Activated CD4-positive, alpha-beta T cell treated with anti-CD3 and anti-CD28 coated beads for 36 hours (primary cell): ENCODE results near the gene RETN. TPM values are rescaled to one million over a fixed set of nuclear protein-coding genes. Genes with fewer than 3 reads are reported as not detected.

Source experiments
- ATAC-seq: fragments of 200-7000 bp; cut with Tn5 transposase; one replicate; pipeline ENCODE4 v1.10.0; 2021; ENCODE audit warnings: mild to moderate bottlenecking, moderate library complexity
- CTCF ChIA-PET: fragments of 350-600 bp; sonication (Branson Sonifier 250); formaldehyde crosslinking; loops from one replicate; lab custom pipeline; 2021; ENCODE audit warnings: antibody characterized with exemption; lab: Charles Lee
- POLR2A ChIA-PET: fragments of 350-600 bp; sonication (Branson Sonifier 250); formaldehyde crosslinking; loops from one replicate; lab custom pipeline; 2021; ENCODE audit warnings: antibody characterized with exemption, inconsistent platforms; lab: Charles Lee
- DNase-seq: peaks from one replicate; pipeline ENCODE4 v3.0.0-alpha.2; 2020
- H3K27ac Mint-ChIP-seq: one replicate; pipeline ENCODE4 v1.8.0; 2021; ENCODE audit warnings: mixed read lengths
- H3K27me3 Mint-ChIP-seq: one replicate; pipeline ENCODE4 v1.8.0; 2021; ENCODE audit warnings: mixed read lengths
- H3K36me3 Mint-ChIP-seq: one replicate; pipeline ENCODE4 v1.8.0; 2021; ENCODE audit warnings: low read depth, mixed read lengths
- H3K4me1 Mint-ChIP-seq: one replicate; pipeline ENCODE4 v1.8.0; 2021; ENCODE audit warnings: mixed read lengths
- H3K4me3 Mint-ChIP-seq: one replicate; pipeline ENCODE4 v1.8.0; 2021; ENCODE audit warnings: mild to moderate bottlenecking, moderate library complexity, mixed read lengths
- H3K9me3 Mint-ChIP-seq: one replicate; pipeline ENCODE4 v1.8.0; 2021; ENCODE audit warnings: low read depth, mixed read lengths
- intact Hi-C, 2 experiments: fragments of 100-400 bp; cut with DNase I in 1 of 2; cut with micrococcal nuclease in 1 of 2; formaldehyde crosslinking; loops; one replicate each; pipeline versions ENCODE4 v1.14.2 to v1.15.1; 2022 to 2024; cut with DNase I, micrococcal nuclease
- total RNA-seq, 2 experiments: library from RNA; stranded (reverse); gene quantifications; one replicate each; pipeline ENCODE4 v1.2.3, GENCODE V29; 2021

Gene RETN
- total RNA-seq, 2 experiments from 2014 or later: not detected

DNA sequence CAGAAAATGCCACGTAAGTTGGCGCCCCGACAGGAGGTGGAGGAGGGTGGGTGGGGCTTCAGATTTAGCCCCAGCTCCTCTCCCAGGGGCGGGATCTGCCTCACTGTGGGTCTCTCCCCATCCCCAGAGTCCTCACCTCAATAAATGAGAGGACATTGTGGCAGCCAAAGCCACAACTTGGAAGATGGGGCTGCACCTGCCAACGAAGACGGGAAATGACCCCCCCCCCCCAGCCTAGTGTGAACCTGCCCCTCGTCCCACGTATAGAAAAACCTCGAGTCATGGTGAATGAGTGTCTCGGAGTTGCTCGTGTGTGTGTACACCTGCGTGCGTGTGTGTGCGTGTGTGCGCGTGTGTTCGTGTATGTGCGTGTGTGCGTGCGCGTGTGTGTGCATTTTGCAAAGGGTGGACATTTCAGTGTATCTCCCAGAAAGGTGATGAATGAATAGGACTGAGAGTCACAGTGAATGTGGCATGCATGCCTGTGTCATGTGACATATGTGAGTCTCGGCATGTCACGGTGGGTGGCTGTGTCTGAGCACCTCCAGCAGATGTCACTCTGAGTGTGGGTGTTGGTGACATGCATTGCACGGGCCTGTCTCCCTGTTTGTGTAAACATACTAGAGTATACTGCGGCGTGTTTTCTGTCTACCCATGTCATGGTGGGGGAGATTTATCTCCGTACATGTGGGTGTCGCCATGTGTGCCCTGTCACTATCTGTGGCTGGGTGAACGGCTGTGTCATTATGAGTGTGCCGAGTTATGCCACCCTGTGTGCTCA, 10.3 kb downstream of the RETN start:
- CTCF ChIA-PET: interaction anchor here (0.7 to 1.4 kb wide), 6 partner anchors 9 to 120 kb away, joined by 3 to 4 read pairs (median 3); no protein-coding TSS in a partner anchor
- peak overlapping the region; percentile 41 for H3K27ac Mint-ChIP-seq
- peak; percentile 84 for DNase-seq
- peaks cover 55% of the 10 kb centered on the region for H3K4me1 Mint-ChIP-seq
- POLR2A ChIA-PET: interaction anchor here (0.9 kb wide), 1 partner anchor 26 kb away, joined by 4 read pairs; no protein-coding TSS in a partner anchor
- H3K4me3 Mint-ChIP-seq: peak overlapping the region; percentile 18
- peaks cover 22% of the 10 kb centered on the region for H3K27me3 Mint-ChIP-seq
- intact Hi-C loops: loop anchor here in 1 of 2 experiments (1.0 kb wide), 1 partner anchor 27 kb away; no protein-coding TSS in a partner anchor
- H3K9me3 Mint-ChIP-seq: no peaks in the 10 kb centered on the region
- peaks cover 13% of the 10 kb centered on the region for H3K36me3 Mint-ChIP-seq
- peak; percentile 66 for ATAC-seq

DNA sequence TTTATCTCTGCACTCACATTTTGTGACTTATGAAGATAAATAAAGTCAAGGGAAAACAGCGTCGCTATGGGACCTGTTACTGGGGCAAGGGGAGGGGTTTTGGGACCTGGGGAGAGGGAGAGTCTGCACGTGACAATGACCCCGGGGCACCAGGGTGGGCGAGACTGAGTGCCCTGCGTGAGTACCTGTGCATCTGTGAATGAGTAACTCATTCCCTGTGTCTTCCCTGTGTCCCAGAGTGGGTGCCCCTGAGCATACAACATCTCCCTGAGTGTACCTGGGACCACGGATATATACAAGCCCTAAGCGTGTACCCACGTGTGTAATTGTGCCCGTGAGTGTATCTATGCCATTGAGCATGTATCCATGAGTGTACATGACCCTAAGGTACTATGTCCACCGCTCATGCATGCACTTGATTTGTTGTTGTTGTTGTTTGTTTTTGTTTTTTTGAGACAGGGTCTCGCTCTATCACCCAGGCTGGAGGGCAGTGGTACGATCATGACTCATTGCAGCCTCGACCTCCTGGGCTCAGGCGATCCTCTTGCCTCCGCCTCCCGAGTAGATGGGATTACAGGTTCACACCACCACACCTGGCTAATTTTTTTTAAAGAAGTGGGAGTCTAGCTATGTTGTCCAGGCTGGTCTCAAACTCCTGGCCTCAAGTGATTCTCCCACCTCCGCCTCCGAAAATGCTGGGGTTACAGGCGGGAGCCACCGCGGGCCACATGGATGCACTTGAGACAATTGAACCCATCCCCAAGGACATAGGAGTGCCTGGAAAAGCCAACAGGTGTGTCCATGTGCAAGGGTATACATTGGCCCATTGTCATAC, 11.1 kb downstream of the RETN start:
- intact Hi-C loops: loop anchor here (1.0 to 2.0 kb wide), 8 partner anchors 28 to 581 kb away; partner anchors contain the start of genes PNPLA6 (in 1 of the 2) and STXBP2 (in 1 of the 2)
- ATAC-seq (no peak), DNase-seq (no peak)
- peaks cover 13% of the 10 kb centered on the region for H3K36me3 Mint-ChIP-seq
- POLR2A ChIA-PET: no interaction called here
- H3K4me3 Mint-ChIP-seq: peak overlapping the region; percentile 91
- H3K4me1 Mint-ChIP-seq: peaks cover 52% of the 10 kb centered on the region
- H3K27ac Mint-ChIP-seq: peak overlapping the region; percentile 69
- H3K27me3 Mint-ChIP-seq: peaks cover 20% of the 10 kb centered on the region
- no peaks in the 10 kb centered on the region for H3K9me3 Mint-ChIP-seq
- CTCF ChIA-PET: interaction anchor here (0.7 to 1.7 kb wide), 13 partner anchors 12 to 1010 kb away, joined by 3 to 19 read pairs (median 5); partner anchors contain the start of genes PET100, TNFSF14 and XAB2

DNA sequence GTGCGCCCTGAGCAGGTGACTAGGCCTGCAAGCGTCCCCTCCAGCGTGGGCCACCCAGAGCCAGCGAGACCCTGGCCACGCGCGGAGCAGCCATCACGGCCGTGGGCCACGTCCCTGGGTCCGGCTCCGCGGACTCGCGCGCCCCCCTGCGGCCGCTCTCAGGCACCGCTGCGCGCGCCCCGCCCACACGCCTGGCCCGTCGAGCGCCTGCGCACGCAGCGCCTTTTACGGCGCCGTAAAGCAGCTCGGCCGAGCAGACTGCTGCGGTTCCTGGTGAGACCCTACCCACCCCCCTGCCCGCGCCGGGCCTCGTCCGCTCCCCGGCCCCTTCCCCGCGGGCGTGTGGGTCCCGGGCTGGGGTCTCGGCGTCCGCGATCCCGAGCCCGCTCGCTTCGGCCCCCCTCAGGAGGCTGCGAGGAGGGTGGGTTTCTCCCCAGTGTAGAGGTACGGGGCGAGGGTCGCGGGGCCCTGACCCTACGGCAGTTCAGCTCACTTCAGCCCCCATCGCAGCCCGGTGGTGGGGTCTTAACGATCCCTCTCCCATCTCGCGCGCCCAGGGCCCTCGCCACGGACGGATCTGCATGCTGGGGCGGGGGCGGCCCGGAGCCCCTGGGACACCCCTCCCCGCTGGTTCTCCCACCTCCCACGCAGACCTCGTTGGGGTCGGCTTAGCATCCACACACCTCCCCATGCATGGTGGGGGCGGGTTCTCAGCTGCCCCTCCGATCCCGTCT, 11.9 kb downstream of the RETN start, which contains the start of gene TRAPPC5:
TSS of gene TRAPPC5 (plus strand) at position 228 of the 734 bp plus-strand sequence. CDS start 1,421 bp downstream, outside the sequence.
- intact Hi-C loops: loop anchor here (1.0 to 2.0 kb wide), 16 partner anchors 22 to 582 kb away; partner anchors contain the start of genes MAP2K7 (in 1 of the 2), PET100 (in 1 of the 2), PNPLA6 (in 1 of the 2) and SNAPC2 (in 1 of the 2)
- H3K4me1 Mint-ChIP-seq: peaks cover 51% of the 10 kb centered on the region
- CTCF ChIA-PET: interaction anchor here (0.5 to 1.8 kb wide), 36 partner anchors 10 to 1283 kb away, joined by 3 to 19 read pairs (median 3); partner anchors contain the start of genes ARHGEF18, CD209, PET100 and XAB2

DNA sequence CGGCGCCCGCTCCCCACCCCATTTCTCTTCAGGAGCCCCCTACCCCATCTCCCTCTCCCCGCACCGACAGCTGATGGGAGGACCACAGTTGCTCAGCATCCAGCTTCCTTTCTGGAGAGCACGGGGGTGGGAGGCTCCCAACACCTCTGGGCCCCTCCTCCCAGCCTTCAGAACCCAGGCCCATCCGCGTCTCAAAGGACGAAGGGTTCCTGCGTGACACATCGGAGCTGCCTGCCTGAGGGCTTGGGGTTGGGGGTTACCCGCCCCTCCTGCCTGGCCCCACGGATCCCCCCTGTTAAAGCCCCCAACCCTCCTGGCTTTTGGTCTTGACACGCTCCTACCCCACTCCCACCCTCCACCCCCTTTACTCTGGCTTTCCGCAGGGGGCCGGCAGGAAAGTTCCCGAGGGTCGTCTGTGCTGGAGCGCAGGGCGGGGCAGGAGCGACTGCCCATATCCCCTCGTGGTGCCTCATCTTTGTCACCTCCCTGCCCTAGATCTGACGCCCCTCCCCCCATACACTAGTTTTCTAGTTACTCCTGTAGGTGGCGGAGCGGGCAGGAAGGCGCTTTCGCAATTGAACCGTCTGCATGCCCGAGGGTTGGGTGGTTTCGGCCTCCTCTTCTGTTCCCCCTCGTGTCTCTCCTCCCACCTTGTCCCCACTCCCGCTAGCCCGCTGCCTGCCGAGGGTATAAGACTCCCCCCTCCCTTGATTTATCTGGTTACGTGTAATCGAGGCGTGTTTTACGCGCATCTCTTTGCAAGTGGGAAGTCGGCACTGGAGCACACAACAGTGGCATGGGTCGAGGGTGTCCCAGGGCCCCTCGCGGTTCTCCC, 12.7 kb downstream of the RETN start:
- Mint-ChIP-seq H3K4me3 (peak overlapping the region; percentile 91), H3K27me3 (peaks cover 16% of the 10 kb centered on the region), H3K36me3 (peaks cover 15% of the 10 kb centered on the region), H3K27ac (peak overlapping the region; percentile 91), H3K9me3 (no peaks in the 10 kb centered on the region), H3K4me1 (peaks cover 44% of the 10 kb centered on the region)
- ChIA-PET POLR2A (interaction anchor here (0.6 kb wide), 1 partner anchor 298 kb away, joined by 13 read pairs; no protein-coding TSS in a partner anchor), CTCF (interaction anchor here (0.5 to 1.8 kb wide), 37 partner anchors 10 to 1283 kb away, joined by 3 to 19 read pairs (median 3); partner anchors contain the start of genes ARHGEF18, CD209, PET100 and XAB2)
- peak; percentile 95 for DNase-seq
- intact Hi-C loops: loop anchor here (1.0 to 2.0 kb wide), 10 partner anchors 23 to 583 kb away; partner anchors contain the start of genes MAP2K7 (in 1 of the 2), PET100 (in 1 of the 2), SNAPC2 (in 1 of the 2) and TIMM44 (in 1 of the 2)
- ATAC-seq: peak; percentile 68

More for the DNA sequence above, 11.9 kb downstream of the RETN start, which contains the start of gene TRAPPC5:
- DNase-seq: peak; percentile 93
- H3K4me3 Mint-ChIP-seq: peak within 1 kb of the TSS; percentile 91
- H3K36me3 Mint-ChIP-seq: peaks cover 15% of the 10 kb centered on the region
- peak; percentile 25 for ATAC-seq
- H3K27ac Mint-ChIP-seq: peak within 1 kb of the TSS; percentile 91
- H3K27me3 Mint-ChIP-seq: peaks cover 18% of the 10 kb centered on the region
- no peaks in the 10 kb centered on the region for H3K9me3 Mint-ChIP-seq
- POLR2A ChIA-PET: interaction anchor here (0.6 kb wide), 1 partner anchor 297 kb away, joined by 13 read pairs; no protein-coding TSS in a partner anchor

DNA sequence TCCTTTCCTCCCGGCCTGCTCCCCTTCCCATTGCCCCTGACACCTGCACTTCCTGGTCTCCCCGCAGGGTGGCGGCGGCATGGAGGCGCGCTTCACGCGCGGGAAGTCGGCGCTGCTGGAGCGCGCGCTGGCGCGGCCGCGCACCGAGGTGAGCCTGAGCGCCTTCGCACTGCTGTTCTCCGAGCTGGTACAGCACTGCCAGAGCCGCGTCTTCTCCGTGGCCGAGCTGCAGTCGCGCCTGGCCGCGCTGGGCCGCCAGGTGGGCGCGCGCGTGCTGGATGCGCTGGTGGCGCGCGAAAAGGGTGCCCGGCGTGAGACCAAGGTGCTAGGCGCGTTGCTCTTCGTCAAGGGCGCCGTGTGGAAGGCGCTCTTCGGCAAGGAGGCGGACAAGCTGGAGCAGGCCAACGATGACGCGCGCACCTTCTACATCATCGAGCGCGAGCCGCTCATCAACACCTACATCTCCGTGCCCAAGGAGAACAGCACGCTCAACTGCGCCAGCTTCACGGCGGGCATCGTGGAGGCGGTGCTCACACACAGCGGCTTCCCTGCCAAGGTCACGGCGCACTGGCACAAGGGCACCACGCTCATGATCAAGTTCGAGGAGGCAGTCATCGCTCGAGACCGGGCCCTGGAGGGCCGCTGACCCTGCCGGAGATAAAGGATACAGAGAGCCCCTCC, 13.5 kb downstream of the RETN start:
- CTCF ChIA-PET: interaction anchor here (0.9 to 1.8 kb wide), 2 partner anchors 25 to 34 kb away, joined by 3 to 8 read pairs; no protein-coding TSS in a partner anchor
- H3K27ac Mint-ChIP-seq: no peak overlapping the region

DNA sequence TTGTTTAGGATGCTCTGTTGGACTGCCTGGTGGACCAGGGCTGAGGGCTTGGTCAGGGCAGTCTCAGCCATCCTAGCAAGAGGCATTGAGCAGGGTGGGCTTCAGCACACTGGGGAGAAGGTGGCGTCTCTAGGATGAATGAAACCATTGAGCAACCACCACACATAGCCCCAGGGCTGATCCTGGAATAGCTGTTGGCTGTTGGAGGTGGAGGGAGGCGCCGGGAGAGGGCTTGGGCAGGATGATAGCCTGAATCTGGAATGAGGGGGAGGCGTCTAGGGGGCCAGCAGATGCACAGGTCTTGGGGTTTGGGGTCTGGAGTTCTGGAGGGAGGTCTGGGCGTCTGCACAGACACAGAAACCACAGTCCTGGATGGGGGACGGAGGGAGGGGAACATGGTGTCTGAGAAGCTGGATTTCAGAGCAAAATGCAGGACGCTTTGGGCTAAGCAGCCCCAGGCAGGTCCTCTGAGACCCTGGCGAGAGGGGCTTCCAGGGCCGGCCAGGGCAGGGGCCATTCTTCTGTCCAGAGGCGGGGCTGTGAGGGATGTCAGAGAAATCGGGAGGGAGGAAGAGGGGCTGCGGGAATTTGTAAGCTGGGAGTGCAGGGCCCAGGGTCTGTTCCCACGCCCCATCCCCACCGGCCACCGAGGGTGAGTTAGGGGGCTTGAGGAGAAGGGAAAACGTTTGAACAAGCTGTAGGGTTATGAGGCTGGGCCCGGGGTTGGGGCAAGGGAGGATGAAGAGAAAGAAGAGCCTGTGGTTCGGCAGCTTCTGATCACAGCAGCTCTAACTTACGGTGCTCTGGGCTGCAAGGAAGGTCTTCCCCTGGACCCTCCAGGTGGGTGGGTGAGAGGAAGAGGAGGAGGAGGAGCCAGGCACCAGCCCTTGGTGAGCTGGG, 16.9 kb downstream of the RETN start:
- Mint-ChIP-seq H3K9me3 (no peaks in the 10 kb centered on the region), H3K36me3 (peaks cover 15% of the 10 kb centered on the region), H3K4me1 (peaks cover 10% of the 10 kb centered on the region), H3K27ac (no peak overlapping the region), H3K27me3 (no peaks in the 10 kb centered on the region), H3K4me3 (no peak overlapping the region)
- DNase-seq: no peak
- ATAC-seq: no peak
- intact Hi-C loops: no loop called here
- POLR2A ChIA-PET: no interaction called here
- CTCF ChIA-PET: no interaction called here

More for the DNA sequence above, 13.5 kb downstream of the RETN start:
- intact Hi-C loops: no loop called here
- ATAC-seq (no peak), DNase-seq (no peak)
- Mint-ChIP-seq H3K27me3 (peaks cover 10% of the 10 kb centered on the region), H3K4me1 (peaks cover 36% of the 10 kb centered on the region), H3K9me3 (no peaks in the 10 kb centered on the region), H3K4me3 (peak overlapping the region; percentile 91), H3K36me3 (peaks cover 15% of the 10 kb centered on the region)
- POLR2A ChIA-PET: no interaction called here

DNA sequence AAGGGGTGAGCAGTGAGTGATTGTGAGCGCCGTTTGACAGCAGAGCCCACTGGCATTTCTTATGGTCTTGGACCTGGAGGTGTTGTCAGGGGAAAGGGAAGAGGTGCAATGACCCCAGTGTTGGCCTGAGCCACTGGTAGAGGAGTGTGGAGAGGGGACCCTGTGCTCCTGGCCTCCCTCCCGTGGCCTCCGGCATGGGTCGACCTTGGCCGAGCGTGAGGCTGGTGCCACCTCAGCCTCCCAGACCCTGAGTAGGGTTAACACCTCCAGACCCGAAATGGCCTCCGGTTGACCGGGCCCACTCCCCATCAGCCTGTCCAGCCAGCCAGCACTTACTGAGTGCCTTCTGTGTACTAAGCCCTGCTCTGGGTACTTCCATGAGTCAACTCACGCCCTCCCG, 18.3 kb downstream of the RETN start:
- DNase-seq (no peak), ATAC-seq (no peak)
- no peak overlapping the region for H3K4me3 Mint-ChIP-seq
- H3K36me3 Mint-ChIP-seq: peaks cover 10% of the 10 kb centered on the region
- ChIA-PET CTCF (no interaction called here), POLR2A (interaction anchor here (0.6 kb wide), 1 partner anchor 18 kb away, joined by 3 read pairs; no protein-coding TSS in a partner anchor)
- no peaks in the 10 kb centered on the region for H3K9me3 Mint-ChIP-seq
- intact Hi-C loops: no loop called here
- no peak overlapping the region for H3K27ac Mint-ChIP-seq
- no peaks in the 10 kb centered on the region for H3K27me3 Mint-ChIP-seq
- H3K4me1 Mint-ChIP-seq: peaks cover 5% of the 10 kb centered on the region

DNA sequence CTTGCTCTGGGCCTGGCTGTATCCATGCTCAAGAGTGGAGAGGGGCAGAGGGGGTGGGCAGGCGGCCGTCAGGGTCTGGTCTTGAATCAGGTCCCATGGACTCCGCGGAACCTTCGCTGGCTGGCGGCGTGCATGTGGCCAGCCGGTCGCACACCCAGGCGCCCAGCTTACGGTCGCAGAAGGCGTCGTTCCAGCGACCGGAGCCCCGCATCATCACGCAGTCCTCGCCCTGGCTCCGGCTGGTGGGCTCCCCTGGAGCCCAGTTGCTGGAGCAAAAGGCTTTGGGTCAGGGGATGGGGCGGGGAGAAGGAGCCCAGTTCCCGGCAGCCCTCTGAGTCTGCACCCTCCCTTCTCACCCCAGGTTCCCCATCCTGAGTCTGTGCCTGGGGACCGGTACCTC, 20.3 kb downstream of the RETN start:
- intact Hi-C loops: no loop called here
- CTCF ChIA-PET: no interaction called here

More for the DNA sequence above, 20.3 kb downstream of the RETN start:
- no peaks in the 10 kb centered on the region for H3K9me3 Mint-ChIP-seq
- no peak overlapping the region for H3K27ac Mint-ChIP-seq
- POLR2A ChIA-PET: interaction anchor here (1.0 kb wide), 1 partner anchor 74 kb away, joined by 3 read pairs; the partner anchor contains the start of gene CLEC4M
- H3K4me3 Mint-ChIP-seq: no peak overlapping the region
- peaks cover 2% of the 10 kb centered on the region for H3K36me3 Mint-ChIP-seq
- ATAC-seq (no peak), DNase-seq (no peak)
- no peaks in the 10 kb centered on the region for H3K27me3 Mint-ChIP-seq
- H3K4me1 Mint-ChIP-seq: no peaks in the 10 kb centered on the region
